Hepatocyte (in vitro differentiated cells): ENCODE measurements around the gene SLC20A1.

ENCODE experiments used
- EZH2 ChIP-seq: fragments of 200-600 bp; sonication (generic); IDR thresholded peaks from 2 replicates; pipeline ENCODE4 v1.6.1; 2016; ENCODE audit warnings: antibody characterized with exemption, mild to moderate bottlenecking, borderline replicate concordance
- EZH2phosphoT487 ChIP-seq: fragments of 200-600 bp; sonication (generic); IDR thresholded peaks from one replicate; pipeline ENCODE4 v1.6.1; 2018; ENCODE audit warnings: antibody characterized with exemption, mild to moderate bottlenecking, low read depth, moderate library complexity; ENCODE audit not compliant: unreplicated experiment, severe bottlenecking
- TF ChIP-seq, protein P1 (sequence below): fragments of 200-600 bp; sonication (generic); IDR thresholded peaks from 2 replicates; pipeline ENCODE4 v1.5.1; 2016; ENCODE audit warnings: antibody characterized with exemption, mild to moderate bottlenecking; ENCODE audit not compliant: poor library complexity

DNA sequence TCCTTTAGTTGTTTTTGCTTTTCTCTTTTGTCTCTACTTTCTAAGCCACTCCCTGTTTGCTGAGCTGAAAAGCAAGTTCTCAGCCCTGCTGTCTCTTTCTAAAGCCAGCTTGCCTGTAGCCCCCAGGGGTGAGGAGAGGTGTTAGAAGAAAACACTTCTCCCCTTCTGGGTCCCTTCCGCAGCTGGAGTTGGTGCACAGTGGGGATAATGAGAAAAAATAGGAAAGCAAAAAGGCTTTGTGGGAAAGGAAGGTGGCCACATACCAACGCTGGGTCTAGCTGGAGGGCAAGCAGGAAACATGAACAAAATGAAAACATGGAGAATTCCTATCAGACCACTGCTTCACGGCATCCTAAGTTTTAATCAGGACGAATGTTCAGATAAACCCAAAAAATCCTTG, 15.5 kb upstream of the SLC20A1 start:
- TF ChIP-seq EZH2 (no peak), EZH2phosphoT487 (no peak)
- TF ChIP-seq, protein P1, sequence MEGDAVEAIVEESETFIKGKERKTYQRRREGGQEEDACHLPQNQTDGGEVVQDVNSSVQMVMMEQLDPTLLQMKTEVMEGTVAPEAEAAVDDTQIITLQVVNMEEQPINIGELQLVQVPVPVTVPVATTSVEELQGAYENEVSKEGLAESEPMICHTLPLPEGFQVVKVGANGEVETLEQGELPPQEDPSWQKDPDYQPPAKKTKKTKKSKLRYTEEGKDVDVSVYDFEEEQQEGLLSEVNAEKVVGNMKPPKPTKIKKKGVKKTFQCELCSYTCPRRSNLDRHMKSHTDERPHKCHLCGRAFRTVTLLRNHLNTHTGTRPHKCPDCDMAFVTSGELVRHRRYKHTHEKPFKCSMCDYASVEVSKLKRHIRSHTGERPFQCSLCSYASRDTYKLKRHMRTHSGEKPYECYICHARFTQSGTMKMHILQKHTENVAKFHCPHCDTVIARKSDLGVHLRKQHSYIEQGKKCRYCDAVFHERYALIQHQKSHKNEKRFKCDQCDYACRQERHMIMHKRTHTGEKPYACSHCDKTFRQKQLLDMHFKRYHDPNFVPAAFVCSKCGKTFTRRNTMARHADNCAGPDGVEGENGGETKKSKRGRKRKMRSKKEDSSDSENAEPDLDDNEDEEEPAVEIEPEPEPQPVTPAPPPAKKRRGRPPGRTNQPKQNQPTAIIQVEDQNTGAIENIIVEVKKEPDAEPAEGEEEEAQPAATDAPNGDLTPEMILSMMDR, result no peak
